ENCODE measurements around the gene ETS1.
"Not testable (repeated sequence)": the region's sequence is repeated elsewhere in the genome, so short reads cannot be mapped to it uniquely, and the experiment has no call there.

The ETS1 gene

GRCh38 chr11:128469220-128469619 lies 118.1 kb downstream of the ETS1 start:
- in situ Hi-C loops (cut with MboI; ENCODE audit: low sequenced_read_pairs): no loop called here

DNA sequence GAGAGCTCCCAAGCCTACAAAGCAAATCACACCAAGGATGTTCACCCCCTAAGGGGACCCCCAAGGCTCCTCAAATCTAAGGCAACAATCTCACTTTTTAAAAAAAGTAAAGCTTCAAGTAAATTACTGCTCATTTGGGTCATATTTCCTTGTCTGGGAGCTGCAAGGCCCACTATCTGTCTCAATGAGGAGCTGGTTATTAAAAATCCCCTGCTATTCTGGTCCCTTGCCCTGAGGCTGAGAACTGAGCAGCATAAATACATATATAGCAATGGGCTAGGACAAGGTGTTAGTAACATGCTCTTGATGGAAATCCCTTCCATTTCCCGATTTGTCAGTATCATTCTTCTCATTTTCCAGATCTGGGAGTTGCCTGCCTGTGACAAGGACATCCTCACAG lies 119.2 kb downstream of the ETS1 start:
- in situ Hi-C loops (cut with MboI; ENCODE audit: low sequenced_read_pairs): no loop called here

DNA sequence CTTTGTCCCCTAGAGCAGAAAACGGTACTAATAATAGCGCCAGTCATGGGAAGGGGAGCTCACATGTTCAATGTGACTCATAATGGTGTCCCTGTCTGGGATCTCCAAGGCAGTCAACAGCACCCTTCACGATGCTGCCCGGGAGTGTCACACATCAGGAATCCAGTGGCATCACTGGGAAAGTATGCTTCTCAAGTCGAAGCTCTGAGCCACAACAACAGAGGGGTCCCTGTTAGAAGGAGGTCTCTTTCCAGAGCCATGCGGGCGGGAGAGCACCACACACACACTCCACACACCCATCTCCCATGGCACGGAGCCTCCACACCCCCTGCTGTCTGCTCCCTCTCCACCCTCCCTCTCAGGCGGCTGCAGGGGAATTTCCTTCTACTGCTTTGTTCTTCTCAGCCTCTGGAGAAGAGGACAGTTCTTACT lies 119.7 kb downstream of the ETS1 start:
- in situ Hi-C loops (cut with MboI; ENCODE audit: low sequenced_read_pairs): no loop called here

GRCh38 chr11:128467041-128467440 lies 120.3 kb downstream of the ETS1 start:
- in situ Hi-C loops (cut with MboI; ENCODE audit: low sequenced_read_pairs): no loop called here

DNA sequence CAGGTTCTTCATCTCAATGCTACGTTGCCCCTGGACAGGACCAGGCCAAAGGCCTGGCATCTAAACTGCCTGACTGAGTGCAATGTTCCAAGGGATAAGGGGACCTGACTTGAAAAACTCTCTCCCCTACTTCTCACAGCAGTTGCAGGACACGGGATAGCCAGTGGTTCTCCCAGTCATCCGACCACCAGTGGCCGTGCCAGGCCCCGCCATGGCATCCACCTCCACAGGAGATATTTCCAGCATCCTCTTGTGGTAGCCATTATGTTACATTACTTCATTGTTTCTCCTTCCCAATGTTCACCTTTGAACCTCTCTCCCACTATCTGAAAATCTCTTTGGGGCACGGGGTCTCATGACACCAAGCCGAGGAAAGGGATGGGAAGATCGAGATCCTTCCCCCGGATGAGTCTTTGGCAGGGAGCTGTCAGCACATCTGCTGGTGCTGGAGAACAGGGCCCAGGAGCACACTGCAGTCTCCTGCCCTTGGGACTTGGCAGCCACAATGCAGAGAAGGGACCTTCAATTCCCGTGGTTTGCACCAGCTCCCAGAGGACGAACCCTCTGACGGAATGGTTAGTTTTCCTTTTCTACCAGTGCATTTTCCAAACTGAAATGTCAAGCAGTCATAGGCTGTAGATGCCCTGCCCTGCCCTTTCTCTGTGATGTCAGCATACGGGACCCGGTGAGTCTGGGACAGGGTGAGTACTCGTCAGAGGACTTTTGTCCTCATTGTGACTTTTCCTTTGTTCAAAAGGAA lies 121.2 kb downstream of the ETS1 start:
- in situ Hi-C loops (cut with MboI; ENCODE audit: low sequenced_read_pairs): no loop called here

- in situ Hi-C loops (cut with MboI; ENCODE audit: low sequenced_read_pairs): no loop called here
These were observed 121.8 kb downstream of the ETS1 start for GRCh38 chr11:128465531-128465930.

- in situ Hi-C loops (cut with MboI; ENCODE audit: low sequenced_read_pairs): no loop called here
These were observed 122.4 kb downstream of the ETS1 start for GRCh38 chr11:128464878-128465450.

DNA sequence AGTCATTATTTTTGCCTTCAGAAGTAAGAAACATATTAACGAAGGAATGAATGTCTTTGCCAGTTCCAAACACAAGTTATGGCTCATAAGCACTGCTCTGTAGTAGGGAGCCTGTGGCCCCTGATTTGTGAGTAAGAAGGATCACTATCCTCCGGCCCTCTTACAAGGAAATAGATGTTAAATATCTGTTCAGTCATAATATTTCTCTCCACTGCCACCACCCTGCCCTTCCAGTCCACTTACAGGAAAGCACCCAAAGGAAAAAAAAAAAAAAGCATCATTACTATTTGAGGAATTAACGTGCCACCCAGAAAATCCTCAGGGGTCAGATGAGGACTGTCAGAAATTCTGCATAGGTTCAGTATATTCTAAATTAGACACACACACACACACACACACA lies 123.4 kb downstream of the ETS1 start:
- in situ Hi-C loops (cut with MboI; ENCODE audit: low sequenced_read_pairs): no loop called here

- in situ Hi-C loops (cut with MboI; ENCODE audit: low sequenced_read_pairs): no loop called here
These were observed 124.0 kb downstream of the ETS1 start for GRCh38 chr11:128463371-128463829.

- in situ Hi-C loops (cut with MboI; ENCODE audit: low sequenced_read_pairs): no loop called here
These were observed 124.4 kb downstream of the ETS1 start for GRCh38 chr11:128462922-128463321.

DNA sequence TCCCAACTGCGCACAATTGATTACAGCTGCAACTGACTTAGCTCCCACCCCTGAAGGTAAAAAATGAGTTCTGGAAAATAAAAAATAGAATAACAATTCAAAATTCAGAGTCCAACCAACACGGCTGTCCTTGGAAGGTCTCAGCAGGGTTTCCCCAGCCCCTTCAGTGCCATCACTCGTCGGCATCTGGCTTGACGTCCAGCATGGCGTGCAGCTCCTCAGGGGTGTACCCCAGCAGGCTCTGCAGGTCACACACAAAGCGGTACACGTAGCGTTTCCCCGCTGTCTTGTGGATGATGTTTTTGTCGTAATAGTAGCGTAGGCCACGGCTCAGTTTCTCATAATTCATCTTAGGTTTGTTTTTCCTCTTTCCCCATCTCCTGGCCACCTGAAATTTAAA lies 125.2 kb downstream of the ETS1 start:
- in situ Hi-C loops (cut with MboI; ENCODE audit: low sequenced_read_pairs): no loop called here

DNA sequence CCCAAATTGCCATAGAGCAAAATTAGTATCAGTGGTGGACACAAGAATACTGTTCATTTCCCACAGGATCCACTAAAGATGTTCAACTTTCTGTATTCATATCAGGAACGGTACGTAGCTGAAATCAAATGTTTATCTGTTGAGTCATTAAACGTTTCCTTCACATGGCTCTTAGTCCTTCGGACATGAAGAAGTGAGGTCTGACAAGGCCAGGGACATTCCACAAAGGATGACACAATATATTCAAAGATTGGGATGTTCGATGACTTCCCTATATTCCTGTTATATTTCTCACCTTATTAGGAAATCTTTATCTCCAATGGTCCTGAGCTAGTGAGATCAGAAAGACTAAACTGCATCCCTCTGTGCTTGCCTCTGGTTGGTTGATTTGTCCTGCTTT lies 129.0 kb downstream of the ETS1 start:
- in situ Hi-C loops (cut with MboI; ENCODE audit: low sequenced_read_pairs): no loop called here

- in situ Hi-C loops (cut with MboI; ENCODE audit: low sequenced_read_pairs): no loop called here
These were observed 129.5 kb downstream of the ETS1 start for GRCh38 chr11:128457874-128458273.

GRCh38 chr11:128456566-128457268 lies 130.6 kb downstream of the ETS1 start:
- in situ Hi-C loops (cut with MboI; ENCODE audit: low sequenced_read_pairs): no loop called here

- in situ Hi-C loops (cut with MboI; ENCODE audit: low sequenced_read_pairs): no loop called here
These were observed 131.6 kb downstream of the ETS1 start for GRCh38 chr11:128455766-128456165.

DNA sequence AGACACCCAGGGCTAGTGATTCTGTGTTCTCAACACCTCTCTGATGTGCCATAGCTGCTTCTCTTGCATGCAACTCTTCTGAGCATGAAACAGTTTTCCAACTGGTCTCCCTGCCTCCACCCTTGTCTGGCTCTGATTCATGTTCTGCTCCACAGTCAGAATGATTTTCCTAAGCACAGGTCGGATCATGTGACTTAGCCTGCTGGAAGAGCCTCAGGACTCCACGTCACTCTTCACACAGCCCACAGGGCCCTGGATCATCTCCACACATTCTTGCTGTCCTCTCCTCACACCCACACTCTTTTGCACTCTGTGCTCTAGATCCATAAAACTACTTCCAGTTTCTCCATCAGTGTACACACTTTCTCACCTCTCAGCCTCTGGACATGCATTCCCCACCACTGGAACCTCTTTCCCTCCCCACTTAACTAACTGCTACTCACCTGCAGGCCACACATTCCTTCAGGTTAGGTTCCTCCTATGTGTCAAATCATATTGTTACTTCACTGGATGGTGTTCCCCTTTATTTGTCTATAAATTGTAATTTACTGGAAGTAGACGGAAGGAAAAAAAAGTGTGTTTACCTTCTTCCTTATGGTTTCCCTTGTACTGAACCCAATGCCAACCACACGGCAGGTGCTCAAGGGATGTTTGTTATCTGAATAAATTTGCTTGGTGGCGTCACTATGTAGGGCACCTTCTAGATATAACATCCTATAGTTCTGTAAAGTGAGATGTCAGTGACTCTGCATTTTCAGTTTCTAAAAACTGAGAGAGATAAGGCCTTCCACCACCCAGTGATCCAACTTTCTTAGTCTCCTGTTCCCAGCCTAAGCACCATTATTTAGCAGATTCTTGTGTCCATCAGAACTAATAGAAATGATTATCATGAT lies 133.7 kb downstream of the ETS1 start:
- in situ Hi-C loops (cut with MboI; ENCODE audit: low sequenced_read_pairs): no loop called here

DNA sequence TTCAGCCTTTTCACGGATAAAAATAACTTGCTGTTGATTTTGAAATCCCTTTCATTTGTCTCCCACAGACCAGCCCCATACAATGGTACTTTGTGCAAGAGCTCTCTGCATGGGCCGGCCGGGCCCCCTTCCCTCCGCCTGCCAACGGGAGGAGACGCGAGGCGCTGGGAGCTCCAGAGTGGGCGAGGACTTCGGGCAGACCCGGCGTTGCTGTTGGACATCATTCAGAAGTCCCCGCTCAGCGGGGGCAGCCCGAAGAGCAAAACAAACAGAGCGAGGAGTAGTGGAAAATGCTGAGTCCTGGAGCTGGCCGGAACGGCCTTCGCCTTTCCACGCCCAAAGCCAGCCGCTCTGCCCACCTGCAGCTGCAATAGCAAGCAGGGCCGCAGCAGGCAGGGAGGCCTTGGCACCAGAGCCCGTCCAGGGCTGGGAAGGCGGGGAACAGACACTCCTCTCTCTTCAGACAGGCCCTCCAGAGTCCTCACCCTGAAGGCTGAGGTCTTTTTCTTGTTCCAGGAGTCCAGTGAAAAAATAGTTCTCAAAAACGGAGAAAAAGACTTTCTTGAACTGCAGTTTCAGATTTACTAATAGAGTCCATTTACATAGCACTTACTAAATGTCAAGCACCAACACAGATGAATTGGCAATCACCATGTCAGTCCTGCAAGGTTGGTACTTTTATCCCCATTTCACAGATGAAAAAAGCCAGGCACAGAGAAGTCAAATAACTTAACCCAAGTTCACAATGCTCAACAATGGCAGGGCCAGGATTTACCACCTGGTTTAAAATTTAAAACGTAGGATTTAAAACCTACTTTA lies 135.5 kb downstream of the ETS1 start:
- in situ Hi-C loops (cut with MboI; ENCODE audit: low sequenced_read_pairs): no loop called here

GRCh38 chr11:128450882-128451651 lies 136.3 kb downstream of the ETS1 start:
- in situ Hi-C loops (cut with MboI; ENCODE audit: low sequenced_read_pairs): no loop called here

DNA sequence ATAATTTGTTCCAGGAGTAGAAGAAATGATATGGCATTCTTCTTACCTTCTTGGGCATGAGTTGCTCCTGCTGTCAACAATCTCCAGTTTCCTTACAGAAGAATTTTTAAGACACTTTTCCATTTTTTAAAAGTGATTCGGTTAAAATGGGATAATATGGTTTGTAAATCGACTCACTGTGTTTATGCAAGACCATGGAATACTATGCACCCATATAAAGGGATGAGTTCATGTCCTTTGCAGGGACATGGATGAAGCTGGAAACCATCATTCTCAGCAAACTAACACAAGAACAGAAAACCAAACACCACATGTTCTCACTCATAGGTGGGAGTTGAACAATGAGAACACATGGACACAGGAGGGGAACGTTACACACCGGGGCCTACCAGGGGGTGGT lies 136.9 kb downstream of the ETS1 start:
- in situ Hi-C loops (cut with MboI; ENCODE audit: low sequenced_read_pairs): not testable (repeated sequence)

Data from hTERT RPE-1 (cell line).